GM12801 (cell line): ENCODE results near the gene GABRB2.
A peak's percentile ranks its signal among the peaks of the same experiment; 100 is the strongest.

Experiments used
- TF ChIP-seq, protein P1 (sequence below): IDR thresholded peaks from one replicate; pipeline ENCODE4 v1.5.1; 2011; ENCODE audit warnings: control low read depth; ENCODE audit not compliant: insufficient read length; ENCODE audit errors: extremely low read depth

GABRB2 gene

DNA sequence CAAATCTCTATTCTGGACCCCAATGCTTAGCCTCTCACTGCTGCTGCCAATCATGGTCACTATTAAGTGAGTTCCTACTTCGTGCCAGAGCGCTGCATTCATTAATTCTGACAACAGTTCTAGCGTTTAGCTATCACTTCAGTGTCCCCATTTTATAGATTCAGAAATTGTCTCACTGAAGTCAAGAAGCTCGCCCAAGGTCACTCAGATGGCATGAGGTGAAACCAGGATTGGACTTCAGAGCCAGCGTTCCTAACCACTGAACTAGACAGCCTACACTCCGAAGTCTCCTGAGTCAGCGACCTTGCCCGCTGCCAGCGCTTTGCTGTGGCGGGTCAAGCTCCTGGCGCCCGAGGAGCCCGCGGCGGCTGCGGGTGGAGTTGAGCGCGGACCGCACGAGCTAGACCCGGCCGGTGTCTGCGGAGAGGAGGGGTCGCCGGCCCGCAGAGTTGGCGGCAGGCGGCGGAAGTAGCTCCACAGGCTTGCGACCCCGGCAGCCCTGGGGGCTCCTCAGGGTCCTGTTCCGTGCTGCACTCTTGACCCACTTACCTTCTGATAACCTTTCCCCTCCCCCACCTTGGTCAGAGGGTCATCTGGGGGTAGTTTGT lies 2.1 kb upstream of the GABRB2 start:
- TF ChIP-seq, protein P1, sequence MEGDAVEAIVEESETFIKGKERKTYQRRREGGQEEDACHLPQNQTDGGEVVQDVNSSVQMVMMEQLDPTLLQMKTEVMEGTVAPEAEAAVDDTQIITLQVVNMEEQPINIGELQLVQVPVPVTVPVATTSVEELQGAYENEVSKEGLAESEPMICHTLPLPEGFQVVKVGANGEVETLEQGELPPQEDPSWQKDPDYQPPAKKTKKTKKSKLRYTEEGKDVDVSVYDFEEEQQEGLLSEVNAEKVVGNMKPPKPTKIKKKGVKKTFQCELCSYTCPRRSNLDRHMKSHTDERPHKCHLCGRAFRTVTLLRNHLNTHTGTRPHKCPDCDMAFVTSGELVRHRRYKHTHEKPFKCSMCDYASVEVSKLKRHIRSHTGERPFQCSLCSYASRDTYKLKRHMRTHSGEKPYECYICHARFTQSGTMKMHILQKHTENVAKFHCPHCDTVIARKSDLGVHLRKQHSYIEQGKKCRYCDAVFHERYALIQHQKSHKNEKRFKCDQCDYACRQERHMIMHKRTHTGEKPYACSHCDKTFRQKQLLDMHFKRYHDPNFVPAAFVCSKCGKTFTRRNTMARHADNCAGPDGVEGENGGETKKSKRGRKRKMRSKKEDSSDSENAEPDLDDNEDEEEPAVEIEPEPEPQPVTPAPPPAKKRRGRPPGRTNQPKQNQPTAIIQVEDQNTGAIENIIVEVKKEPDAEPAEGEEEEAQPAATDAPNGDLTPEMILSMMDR, result no peak

DNA sequence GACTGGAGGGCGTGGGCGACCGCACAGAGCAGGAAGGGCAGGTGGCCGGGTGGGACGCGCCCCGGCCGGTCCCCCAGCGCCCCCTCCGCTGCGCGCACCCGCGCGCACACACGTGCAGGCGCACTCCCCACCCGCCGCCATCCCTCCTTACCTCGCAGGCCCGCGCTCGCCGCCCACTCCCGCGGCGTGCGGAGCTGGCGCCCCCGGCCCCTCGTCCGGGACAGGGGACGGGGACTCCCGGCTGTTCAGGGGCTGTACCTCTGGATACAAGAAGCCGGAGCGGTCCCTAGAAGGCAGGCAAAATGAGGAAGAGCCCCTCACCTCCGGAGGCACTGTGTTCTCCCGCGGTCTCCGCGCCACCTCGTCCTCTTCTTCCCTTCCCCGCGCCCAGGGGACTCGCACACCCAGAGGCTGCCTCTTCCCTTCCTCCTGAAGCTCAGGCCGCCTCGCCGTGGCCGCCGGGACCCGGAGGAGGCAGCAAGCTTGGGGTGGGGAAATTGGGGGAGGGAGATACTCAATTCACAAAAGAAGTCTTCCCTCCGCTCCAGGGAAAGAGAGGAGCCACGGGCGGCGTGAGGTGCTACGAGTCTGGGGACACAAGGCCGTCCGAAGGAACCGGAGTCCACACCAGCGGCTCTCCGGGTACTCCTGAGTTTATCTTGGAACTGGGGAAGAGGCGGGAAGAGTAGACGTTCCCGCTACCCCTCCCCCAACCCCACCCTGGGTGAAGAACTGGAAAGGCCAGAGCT lies 1.4 kb upstream of the GABRB2 start:
- TF ChIP-seq, protein P1, result no peak

DNA sequence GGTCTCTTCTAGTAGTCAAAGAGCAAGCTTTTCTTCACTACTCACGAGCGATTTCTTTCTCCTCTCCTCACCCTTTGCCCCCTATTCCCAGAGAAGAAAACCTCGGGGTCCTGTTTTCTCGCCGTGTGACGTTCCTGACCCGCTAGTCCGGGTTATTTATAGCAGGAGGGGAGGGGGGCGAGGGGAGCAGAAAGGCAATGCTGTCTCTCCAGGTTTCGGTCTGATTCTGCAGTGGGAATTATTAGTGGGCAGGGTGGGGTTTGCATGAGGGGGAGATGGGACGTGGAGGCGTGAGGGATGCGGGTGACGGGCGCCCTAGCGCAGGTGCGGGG lies 847 bp upstream of the GABRB2 start:
- TF ChIP-seq, protein P1, result no peak

DNA sequence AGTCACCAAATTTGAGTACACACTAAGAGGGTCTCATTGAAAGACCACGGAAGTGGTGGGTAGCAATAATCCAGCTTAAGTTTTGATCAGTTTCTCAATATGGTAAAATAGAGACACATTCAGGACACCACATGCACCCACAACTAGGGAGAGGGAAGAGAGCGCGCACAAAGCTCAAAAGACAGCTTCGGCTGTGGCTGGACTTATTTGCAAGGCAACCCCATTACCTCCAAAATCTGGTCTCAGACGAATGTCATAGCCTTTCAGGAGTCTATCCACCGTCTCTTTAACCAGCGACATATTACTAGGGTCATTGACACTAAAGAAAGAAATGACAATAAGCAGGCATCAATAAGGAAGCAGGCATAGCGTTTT lies 443 bp downstream of the GABRB2 start:
- TF ChIP-seq, protein P1, result no peak

DNA sequence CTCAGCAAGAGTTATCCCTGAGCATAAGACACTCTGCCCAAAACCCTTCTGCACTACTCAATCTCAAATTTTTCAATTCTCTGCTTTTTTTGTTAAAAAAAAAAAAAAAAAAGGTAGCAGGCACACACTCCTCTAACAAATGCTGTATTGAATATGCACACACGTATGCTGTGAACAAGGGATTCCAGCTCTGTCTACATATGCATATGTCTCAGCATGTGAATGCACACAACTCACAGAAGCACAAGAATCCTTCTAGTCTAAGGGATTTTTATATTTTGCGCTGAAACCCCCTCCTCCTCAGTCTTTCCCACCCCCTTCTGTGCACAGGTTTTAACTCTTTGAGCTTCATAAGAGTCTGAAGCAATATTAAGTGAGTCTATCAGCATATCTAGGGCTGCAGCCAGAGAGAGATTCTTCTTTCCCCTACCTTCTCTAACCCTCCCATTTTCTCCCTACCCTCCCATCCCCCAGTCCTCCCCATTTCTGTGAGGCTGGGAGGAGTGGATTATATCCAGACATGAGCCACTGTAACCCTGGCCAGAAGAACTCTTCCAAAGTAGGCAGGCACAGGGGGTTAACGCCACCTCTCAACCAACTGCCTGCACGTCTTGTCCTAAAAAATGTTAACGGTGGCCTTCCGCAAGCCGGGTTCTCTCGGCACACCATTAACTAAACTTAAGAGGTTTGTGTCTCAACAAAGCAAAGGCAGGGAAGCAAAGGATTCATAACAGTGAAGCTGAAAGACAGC lies 1.0 kb downstream of the GABRB2 start:
- TF ChIP-seq, protein P1, result no peak

DNA sequence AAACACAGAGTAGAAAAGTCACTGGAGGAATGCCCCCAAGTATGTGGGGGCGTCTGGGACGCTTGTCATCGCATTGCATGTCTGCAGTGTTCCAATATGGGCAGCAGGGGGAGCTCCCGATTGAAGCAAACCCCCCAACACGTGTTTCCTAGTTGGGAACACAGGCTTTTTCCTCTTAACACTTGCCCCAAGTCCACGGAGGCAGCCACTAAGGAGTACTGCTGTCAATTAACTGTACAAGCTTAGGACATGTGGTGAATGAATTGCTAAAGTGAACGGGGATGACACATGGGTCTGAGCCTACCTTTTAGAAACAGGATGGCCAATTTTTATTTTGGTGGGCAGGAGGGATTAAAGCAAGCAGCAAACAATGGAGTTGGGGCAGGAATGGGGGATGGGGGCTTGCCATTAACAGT lies 2.2 kb downstream of the GABRB2 start:
- TF ChIP-seq, protein P1, result peak; percentile 59

DNA sequence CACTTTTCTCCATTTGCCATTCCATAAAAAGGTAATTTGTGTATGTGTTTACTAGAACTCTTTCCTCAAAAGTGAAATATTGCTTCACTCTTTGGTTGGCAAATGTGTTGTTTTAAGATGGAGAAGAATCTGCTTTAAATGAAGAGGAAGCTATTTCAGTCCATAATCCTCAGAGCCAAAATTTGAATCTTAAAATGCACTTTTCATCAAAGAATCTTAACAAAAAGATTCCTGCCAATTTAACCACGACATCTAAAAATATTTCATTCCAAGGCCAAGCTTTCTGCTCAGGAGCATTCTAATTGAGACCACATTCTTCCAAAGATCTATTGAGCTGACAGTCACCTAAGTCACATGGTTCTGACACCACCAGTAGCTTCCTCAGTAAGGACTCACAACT lies 7.5 kb downstream of the GABRB2 start:
- TF ChIP-seq, protein P1, result no peak
